H1 (cell line): ENCODE measurements around the gene CST4. TPM values are rescaled to one million over a fixed set of nuclear protein-coding genes. Genes with fewer than 3 reads are reported as not detected.

Experiments
- CTCF ChIA-PET: fragments of 300-600 bp; sonication (Branson Sonifier 250); formaldehyde crosslinking; loops from one replicate; lab custom pipeline; 2021; ENCODE audit not compliant: partially characterized antibody; lab: Charles Lee
- POLR2A ChIA-PET: fragments of 300-600 bp; sonication (Branson Sonifier 250); formaldehyde crosslinking; loops from one replicate; lab custom pipeline; 2021; ENCODE audit warnings: inconsistent platforms; ENCODE audit not compliant: partially characterized antibody; lab: Charles Lee
- DNase-seq, 2 experiments: peaks; one replicate each; pipeline versions ENCODE4 v3.0.0 to v3.0.0-alpha.2; 2010 to 2022; ENCODE audit warnings: low spot score in 2 of 2, low read depth in 1 of 2, mixed read lengths in 1 of 2
- FAIRE-seq: peaks from 2 replicates; lab custom pipeline; 2011; peaks lifted over from hg19 to GRCh38; lab: Jason Lieb, UNC
- H2AFZ ChIP-seq: 2 replicates; pipeline ENCODE4 v1.8.1; 2012; ENCODE audit warnings: low read length, inconsistent platforms
- H2AK5ac ChIP-seq: 2 replicates; pipeline ENCODE4 v1.6.1; 2013; ENCODE audit warnings: low read depth, low read length
- H2BK120ac ChIP-seq: replicated peaks from 2 replicates; pipeline ENCODE3; 2013; ENCODE audit warnings: low read depth, low read length, inconsistent platforms
- H2BK12ac ChIP-seq: 2 replicates; pipeline ENCODE4 v1.6.1; 2013; ENCODE audit warnings: low read depth, low read length
- H2BK15ac ChIP-seq: 2 replicates; pipeline ENCODE4 v1.6.1; 2013; ENCODE audit warnings: low read length
- H2BK20ac ChIP-seq: 2 replicates; pipeline ENCODE4 v1.6.1; 2013; ENCODE audit warnings: low read length
- H2BK5ac ChIP-seq: 2 replicates; pipeline ENCODE4 v1.6.1; 2013; ENCODE audit warnings: low read depth, low read length
- H3K14ac ChIP-seq: 2 replicates; pipeline ENCODE4 v1.6.1; 2013; ENCODE audit warnings: inconsistent platforms; ENCODE audit not compliant: insufficient read length
- H3K18ac ChIP-seq: 2 replicates; pipeline ENCODE4 v1.6.1; 2013; ENCODE audit warnings: low read length; ENCODE audit errors: extremely low read depth
- H3K23ac ChIP-seq: 2 replicates; pipeline ENCODE4 v1.6.1; 2013; ENCODE audit warnings: inconsistent platforms; ENCODE audit not compliant: insufficient read length
- H3K23me2 ChIP-seq: 2 replicates; pipeline ENCODE4 v1.6.1; 2013; ENCODE audit warnings: low read depth, low read length
- H3K27ac ChIP-seq: 2 replicates; pipeline ENCODE4 v1.6.1; 2011; ENCODE audit warnings: low read depth, low read length, inconsistent platforms
- H3K27me3 ChIP-seq, 4 experiments: replicated peaks in 1 of 4; 1 replicate in 1 of 4; 2 replicates in 3 of 4; pipeline versions ENCODE4 v1.6.1 to v1.8.1; 2011 to 2013; ENCODE audit warnings: low read length in 3 of 4, mild to moderate bottlenecking in 3 of 4, inconsistent platforms in 2 of 4, mixed read lengths in 2 of 4, moderate library complexity in 1 of 4; ENCODE audit not compliant: control insufficient read depth in 3 of 4, insufficient read depth in 3 of 4; ENCODE audit errors: extremely low read depth in 1 of 4
- H3K36me3 ChIP-seq, 4 experiments: 2 replicates each; pipeline versions ENCODE4 v1.6.1 to v1.8.1; 2011 to 2013; ENCODE audit warnings: mild to moderate bottlenecking in 4 of 4, low read length in 3 of 4, moderate library complexity in 2 of 4, control low read depth in 1 of 4, inconsistent platforms in 1 of 4; ENCODE audit not compliant: insufficient read depth in 4 of 4, control insufficient read depth in 2 of 4
- H3K4ac ChIP-seq: replicated peaks from 2 replicates; pipeline ENCODE3; 2013; ENCODE audit warnings: low read length, low read depth, mixed read lengths, inconsistent platforms; ENCODE audit not compliant: insufficient read length
- H3K4me1 ChIP-seq, 4 experiments: replicated peaks in 1 of 4; 1 replicate in 1 of 4; 2 replicates in 3 of 4; pipeline versions ENCODE4 v1.6.1 to v1.8.1; 2011 to 2013; ENCODE audit warnings: low read length in 3 of 4, inconsistent platforms in 2 of 4, mixed read lengths in 1 of 4; ENCODE audit not compliant: insufficient read depth in 4 of 4, control insufficient read depth in 3 of 4
- H3K4me2 ChIP-seq, 2 experiments: 2 replicates each; pipeline versions ENCODE4 v1.6.1 to v1.8.1; 2011 to 2013; ENCODE audit warnings: low read depth in 2 of 2, low read length in 2 of 2, control low read depth in 1 of 2, inconsistent platforms in 1 of 2, mild to moderate bottlenecking in 1 of 2; ENCODE audit not compliant: insufficient read depth in 1 of 2
- H3K4me3 ChIP-seq, 4 experiments: fragments of 200-600, 300-600 bp in 1 of 4; sonication (generic), shearing (Covaris generic), sonication (Bioruptor Twin) in 1 of 4; 2 replicates each; pipeline versions ENCODE4 v1.5.1 to v1.8.1; 2011 to 2016; ENCODE audit warnings: low read length in 4 of 4, low read depth in 3 of 4, control low read depth in 2 of 4, inconsistent platforms in 2 of 4, mild to moderate bottlenecking in 2 of 4, mixed read lengths in 1 of 4, moderate library complexity in 1 of 4; ENCODE audit not compliant: insufficient read depth in 2 of 4; ENCODE audit errors: extremely low read depth in 1 of 4
- H3K56ac ChIP-seq: replicated peaks from 2 replicates; pipeline ENCODE3; 2013; ENCODE audit warnings: low read depth, mild to moderate bottlenecking, mixed read lengths, low read length, inconsistent platforms; ENCODE audit not compliant: insufficient read length
- H3K79me1 ChIP-seq: 2 replicates; pipeline ENCODE4 v1.6.1; 2013; ENCODE audit warnings: low read depth, low read length, control low read depth
- H3K79me2 ChIP-seq, 2 experiments: 2 replicates each; pipeline versions ENCODE4 v1.6.1 to v1.8.1; 2012 to 2013; ENCODE audit warnings: low read length in 2 of 2, mild to moderate bottlenecking in 2 of 2, inconsistent platforms in 1 of 2; ENCODE audit not compliant: insufficient read depth in 2 of 2, control insufficient read depth in 1 of 2
- H3K9ac ChIP-seq, 4 experiments: replicated peaks in 1 of 4; 1 replicate in 1 of 4; 2 replicates in 3 of 4; pipeline versions ENCODE4 v1.6.1 to v1.8.1; 2011 to 2013; ENCODE audit warnings: low read depth in 3 of 4, low read length in 3 of 4, control low read depth in 2 of 4, mild to moderate bottlenecking in 2 of 4, moderate library complexity in 2 of 4, inconsistent platforms in 1 of 4; ENCODE audit errors: extremely low read depth in 1 of 4
- H3K9me3 ChIP-seq, 2 experiments: 2 replicates each; pipeline versions ENCODE4 v1.6.1 to v1.8.1; 2012 to 2013; ENCODE audit warnings: mild to moderate bottlenecking in 2 of 2, moderate library complexity in 2 of 2, control low read depth in 1 of 2, inconsistent platforms in 1 of 2, low read depth in 1 of 2, low read length in 1 of 2, mixed read lengths in 1 of 2; ENCODE audit not compliant: insufficient read depth in 2 of 2
- H4K20me1 ChIP-seq, 2 experiments: replicated peaks in 1 of 2; 2 replicates each; pipeline versions ENCODE3 to v1.8.1; 2011 to 2013; ENCODE audit warnings: inconsistent platforms in 2 of 2, low read length in 2 of 2, mild to moderate bottlenecking in 1 of 2; ENCODE audit not compliant: insufficient read depth in 2 of 2, control insufficient read depth in 1 of 2
- H4K5ac ChIP-seq: 2 replicates; pipeline ENCODE4 v1.6.1; 2013; ENCODE audit warnings: low read length, low read depth, mixed read lengths, inconsistent platforms; ENCODE audit not compliant: insufficient read length
- H4K8ac ChIP-seq: 2 replicates; pipeline ENCODE4 v1.8.0; 2013; ENCODE audit warnings: mild to moderate bottlenecking, moderate library complexity, low read length, inconsistent platforms; ENCODE audit not compliant: insufficient read depth; ENCODE audit errors: extremely low read depth
- H4K91ac ChIP-seq: replicated peaks from 2 replicates; pipeline ENCODE3; 2013; ENCODE audit warnings: low read length, mixed read lengths, inconsistent platforms; ENCODE audit not compliant: insufficient read length
- WGBS, 2 experiments: shearing (Covaris generic) in 1 of 2; methylation state at CpG; one replicate each; pipeline versions ENCODE4 v1.1.6 to v1.1.7; 2013 to 2015; ENCODE audit warnings: low lambda C conversion rate in 2 of 2, mixed read lengths in 2 of 2, inconsistent platforms in 1 of 2, low coverage in 1 of 2, missing lambda C conversion rate in 1 of 2; ENCODE audit not compliant: insufficient replicate concordance in 2 of 2, insufficient coverage in 1 of 2, insufficient read length in 1 of 2; ENCODE audit errors: extremely low coverage in 1 of 2, missing lambda C conversion rate in 1 of 2; 5-methylcytosine and 5-hydroxymethylcytosine counted together
- polyA plus RNA-seq, 7 experiments: library from polyadenylated mRNA; depleted of rRNA in 3 of 7; stranded (reverse) in 5 of 7; unstranded in 2 of 7; fragments of >200 nt in 5 of 7; fragments of 200-250 nt in 2 of 7; gene quantifications; 1 replicate in 5 of 7; 2 replicates in 1 of 7; 4 replicates in 1 of 7; pipeline versions ENCODE4 v1.2.1 to v1.2.3, GENCODE V29; 2011 to 2013; ENCODE audit warnings: missing spikeins in 2 of 7, mixed read lengths in 2 of 7
- total RNA-seq: library from RNA; stranded (reverse); fragmentation: NEBNext Ultra II Directional; extraction: Animal tissue kit (Norgen Biotek cat#: 25700); gene quantifications from 2 replicates; pipeline ENCODE4 v1.2.1, GENCODE V29; 2021

The CST4 gene
- total and polyA plus RNA-seq, 2 of the 8 experiments (the other 6 are each of a cell fraction or from before 2014, with no cell fraction given) = not detected

DNA sequence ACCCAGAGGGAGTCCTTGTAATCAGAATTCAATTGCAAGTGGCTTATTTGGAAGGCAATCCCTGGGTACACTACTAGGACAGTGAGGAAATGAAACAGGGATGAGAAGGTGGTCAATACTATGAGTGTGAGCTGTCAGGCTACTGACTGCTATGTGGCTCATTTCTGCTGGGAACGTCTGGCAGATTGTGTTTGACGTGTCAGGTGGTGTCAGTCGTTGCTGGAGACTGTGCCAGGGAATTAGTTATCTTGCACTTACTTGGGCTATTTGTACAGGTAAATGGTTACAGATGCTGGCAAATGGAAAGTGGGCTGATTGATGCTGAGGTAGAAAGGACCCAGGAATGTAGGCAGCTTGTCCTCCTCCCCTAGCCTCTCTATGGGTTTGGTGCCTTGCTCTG lies 17.4 kb downstream of the CST4 start:
- no peaks in the 10 kb centered on the region for H4K20me1 ChIP-seq
- no peak overlapping the region for H3K14ac ChIP-seq
- no peak overlapping the region for H3K18ac ChIP-seq
- no peak overlapping the region for H2BK12ac ChIP-seq
- no peaks in the 10 kb centered on the region for H3K79me1 ChIP-seq
- H4K8ac ChIP-seq = no peak overlapping the region
- no peaks in the 10 kb centered on the region for H3K27me3 ChIP-seq
- ChIA-PET CTCF (interaction anchor here (0.6 to 2.2 kb wide), 4 partner anchors 9 to 123 kb away, joined by 3 to 6 read pairs (median 3); no protein-coding TSS in a partner anchor), POLR2A (no interaction called here)
- no peak overlapping the region for H3K23ac ChIP-seq
- H2AK5ac ChIP-seq = no peak overlapping the region
- no peak overlapping the region for H4K5ac ChIP-seq
- H2BK15ac ChIP-seq = no peak overlapping the region
- no peak overlapping the region for H3K4ac ChIP-seq
- no peak overlapping the region for H3K56ac ChIP-seq
- DNase-seq (no peak), FAIRE-seq (no peak)
- H3K9me3 ChIP-seq = no peaks in the 10 kb centered on the region
- no peaks in the 10 kb centered on the region for H3K36me3 ChIP-seq
- H4K91ac ChIP-seq = no peak overlapping the region
- H2BK5ac ChIP-seq = no peak overlapping the region
- H3K27ac ChIP-seq = no peak overlapping the region
- no peak overlapping the region for H3K9ac ChIP-seq
- H2BK120ac ChIP-seq = no peak overlapping the region
- WGBS, 2 experiments = 84% methylated on average over 3 of the region's 3 CpGs; no CpG with 5 or more reads in 1 of the 2 experiments
- no peaks in the 10 kb centered on the region for H3K4me1 ChIP-seq
- H3K4me2 ChIP-seq = no peak overlapping the region
- H3K79me2 ChIP-seq = no peaks in the 10 kb centered on the region
- no peak overlapping the region for H3K4me3 ChIP-seq
- H2BK20ac ChIP-seq = no peak overlapping the region
- peaks cover 9% of the 10 kb centered on the region; the same call in 1 of the 2 replicates for H3K23me2 ChIP-seq
- H2AFZ ChIP-seq = no peak overlapping the region
